ENCODE measurements around the gene RETREG3.

DNA sequence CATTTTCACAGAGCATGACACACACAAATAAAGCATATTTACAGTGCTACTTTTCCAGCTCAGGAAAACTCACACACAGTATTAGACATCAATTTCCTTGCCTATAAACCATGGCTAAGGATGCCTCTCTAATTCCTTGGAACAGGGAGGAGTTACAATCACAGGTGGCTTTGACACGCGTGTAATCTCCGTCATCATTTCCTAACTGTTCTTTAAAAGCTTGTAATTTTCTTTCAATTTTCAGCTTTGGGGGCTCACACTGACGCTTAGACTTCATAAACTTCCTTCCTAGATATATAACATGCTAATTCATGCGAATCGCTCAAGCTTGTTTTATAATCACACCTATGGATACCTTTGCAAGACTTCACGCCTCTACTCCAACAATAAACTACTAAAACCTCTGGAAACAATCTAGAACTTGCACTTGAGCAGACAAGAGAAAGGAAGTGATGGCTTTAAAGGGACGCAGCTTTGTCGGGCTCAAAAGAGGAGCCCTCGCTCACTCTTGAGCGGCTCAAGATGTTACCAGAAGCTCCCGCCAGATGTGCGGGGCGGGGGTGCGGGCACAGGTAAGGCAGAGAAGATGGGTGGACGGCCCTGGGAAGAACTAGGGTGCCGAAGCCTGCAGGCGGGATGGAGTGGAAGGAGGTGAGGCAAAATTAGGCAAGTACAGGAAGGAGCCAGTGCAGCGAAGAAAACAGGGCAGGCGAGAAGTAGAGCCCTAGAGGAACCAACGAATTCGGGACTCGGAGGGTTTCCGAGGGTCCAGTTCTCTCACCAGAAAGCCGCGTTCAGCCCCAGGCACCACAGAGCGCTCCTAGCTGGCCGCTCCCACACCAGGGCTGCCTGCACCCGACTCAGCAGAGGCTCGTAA lies 631 bp downstream of the RETREG3 start:
- TF ChIP-seq EZH2phosphoT487 (IDR thresholded peaks at IDR 0.05; ENCODE audit: insufficient read depth, low read depth) (no peak), EZH2 (IDR thresholded peaks at IDR 0.05; ENCODE audit: insufficient read depth, poor library complexity, severe bottlenecking) (no peak)
